CD8-positive, alpha-beta memory T cell (primary cell): ENCODE measurements around the gene HCN2. TPM values are rescaled to one million over a fixed set of nuclear protein-coding genes. Genes with fewer than 3 reads are reported as not detected.

Experiments used
- CTCF ChIA-PET: fragments of 350-600 bp; sonication (Branson Sonifier 250); formaldehyde crosslinking; loops from one replicate; lab custom pipeline; 2021; ENCODE audit warnings: antibody characterized with exemption; lab: Charles Lee
- POLR2A ChIA-PET: fragments of 350-600 bp; sonication (Branson Sonifier 250); formaldehyde crosslinking; loops from one replicate; lab custom pipeline; 2021; ENCODE audit warnings: antibody characterized with exemption; lab: Charles Lee
- DNase-seq, 5 donors: peaks; one replicate each; pipeline versions ENCODE4 v3.0.0 to v3.0.0-alpha.2; 2020 to 2022; ENCODE audit warnings: mixed read lengths in 1 of 5
- H3K27ac ChIP-seq: one replicate; pipeline ENCODE4 v1.7.0; 2013; ENCODE audit warnings: low read depth, mild to moderate bottlenecking, low read length, moderate library complexity
- H3K27me3 ChIP-seq: 2 replicates; pipeline ENCODE4 v1.7.0; 2013; ENCODE audit warnings: low read length, mild to moderate bottlenecking; ENCODE audit not compliant: insufficient read depth, poor library complexity, severe bottlenecking
- H3K36me3 ChIP-seq: 2 replicates; pipeline ENCODE4 v1.7.0; 2013; ENCODE audit warnings: mild to moderate bottlenecking, low read length, moderate library complexity; ENCODE audit not compliant: insufficient read depth
- H3K4me1 ChIP-seq: 2 replicates; pipeline ENCODE4 v1.7.0; 2013; ENCODE audit warnings: mild to moderate bottlenecking, low read length, moderate library complexity; ENCODE audit not compliant: insufficient read depth
- H3K4me3 ChIP-seq: 2 replicates; pipeline ENCODE4 v1.7.0; 2013; ENCODE audit warnings: mild to moderate bottlenecking, low read length
- H3K9me3 ChIP-seq: 2 replicates; pipeline ENCODE4 v1.7.0; 2013; ENCODE audit warnings: mild to moderate bottlenecking, low read length
- H3K27ac Mint-ChIP-seq, 8 donors: one replicate each; pipeline ENCODE4 v1.8.0; 2020 to 2021; ENCODE audit warnings: mixed read lengths in 8 of 8, mild to moderate bottlenecking in 6 of 8, inconsistent platforms in 3 of 8, moderate library complexity in 3 of 8
- H3K27me3 Mint-ChIP-seq, 2 donors: one replicate each; pipeline ENCODE4 v1.8.0; 2020 to 2021; ENCODE audit warnings: mixed read lengths in 2 of 2, mild to moderate bottlenecking in 1 of 2, moderate library complexity in 1 of 2
- H3K36me3 Mint-ChIP-seq, 3 donors: one replicate each; pipeline ENCODE4 v1.8.0; 2020 to 2021; ENCODE audit warnings: mixed read lengths in 3 of 3, inconsistent platforms in 1 of 3, mild to moderate bottlenecking in 1 of 3
- H3K4me1 Mint-ChIP-seq, 3 donors: one replicate each; pipeline ENCODE4 v1.8.0; 2020 to 2021; ENCODE audit warnings: mixed read lengths in 3 of 3, inconsistent platforms in 1 of 3, mild to moderate bottlenecking in 1 of 3
- H3K4me3 Mint-ChIP-seq, 7 donors: one replicate each; pipeline ENCODE4 v1.8.0; 2020 to 2021; ENCODE audit warnings: mixed read lengths in 7 of 7, mild to moderate bottlenecking in 6 of 7, moderate library complexity in 4 of 7, inconsistent platforms in 2 of 7
- H3K9me3 Mint-ChIP-seq, 5 donors: one replicate each; pipeline ENCODE4 v1.8.0; 2020 to 2022; ENCODE audit warnings: mixed read lengths in 5 of 5, mild to moderate bottlenecking in 3 of 5, moderate library complexity in 2 of 5, inconsistent platforms in 1 of 5
- polyA plus RNA-seq: library from polyadenylated mRNA; unstranded; fragments of 300-500 nt; fragmentation: Illumina TruSeq; gene quantifications from one replicate; pipeline ENCODE4 v1.2.3, GENCODE V29; 2021
- total RNA-seq, 2 experiments: library from RNA; stranded (reverse); gene quantifications; one replicate each; pipeline ENCODE4 v1.2.3, GENCODE V29; 2021

The HCN2 gene
- total and polyA plus RNA-seq, 3 experiments from 2014 or later = 0.42 to 0.48 TPM; not detected in 1

- peak within 1 kb of the TSS; percentile 98 to 99 (median 98) for H3K4me3 Mint-ChIP-seq
- H3K36me3 Mint-ChIP-seq = peaks cover 0 to 27% (median 0%) of the 10 kb centered on the region in 3 donors
- H3K4me1 ChIP-seq = peaks cover 39% of the 10 kb centered on the region
Measured at GRCh38 chr19:662962-663681, 73.4 kb downstream of the HCN2 start, which contains the start of gene RNF126. TSS of gene RNF126 (minus strand) at chr19:663214. CDS start at chr19:663121, 93 bp downstream.

GRCh38 chr19:663682-664117 is 74.0 kb downstream of the HCN2 start:
- Histone ChIP-seq H3K4me1 (peaks cover 33% of the 10 kb centered on the region), H3K27me3 (no peaks in the 10 kb centered on the region), H3K36me3 (no peaks in the 10 kb centered on the region), H3K27ac (peak overlapping the region; percentile 57), H3K4me3 (peak overlapping the region; percentile 61), H3K9me3 (no peaks in the 10 kb centered on the region)
- DNase-seq = no peak
- Mint-ChIP-seq H3K27me3 (peaks cover 4 to 5% of the 10 kb centered on the region in 2 donors), H3K4me3 (peak overlapping the region; percentile 71 to 94 (median 81)), H3K36me3 (peaks cover 0 to 22% (median 0%) of the 10 kb centered on the region in 3 donors), H3K27ac (peak overlapping the region; percentile 68 to 100 (median 90)), H3K9me3 (no peaks in the 10 kb centered on the region), H3K4me1 (peaks cover 19 to 43% (median 25%) of the 10 kb centered on the region in 3 donors)
- CTCF ChIA-PET = interaction anchor here (1.0 to 2.2 kb wide), 4 partner anchors 16 to 78 kb away, joined by 3 to 8 read pairs (median 3); no protein-coding TSS in a partner anchor
- POLR2A ChIA-PET = interaction anchor here (0.7 to 1.0 kb wide), 6 partner anchors 13 to 157 kb away, joined by 3 to 6 read pairs (median 4); partner anchors contain the start of gene CDC34

More at GRCh38 chr19:662962-663681, 73.4 kb downstream of the HCN2 start, which contains the start of gene RNF126:
- no peaks in the 10 kb centered on the region for H3K27me3 ChIP-seq
- no peaks in the 10 kb centered on the region for H3K9me3 Mint-ChIP-seq
- peaks cover 19 to 49% (median 26%) of the 10 kb centered on the region in 3 donors for H3K4me1 Mint-ChIP-seq
- H3K27ac Mint-ChIP-seq = peak within 1 kb of the TSS; percentile 96 to 100 (median 100)
- POLR2A ChIA-PET = interaction anchor here (0.7 to 1.0 kb wide), 6 partner anchors 14 to 157 kb away, joined by 3 to 6 read pairs (median 4); partner anchors contain the start of gene CDC34
- H3K4me3 ChIP-seq = peak within 1 kb of the TSS; percentile 84
- peak; percentile 87 to 94 (median 88) for DNase-seq
- H3K36me3 ChIP-seq = no peaks in the 10 kb centered on the region
- H3K9me3 ChIP-seq = no peaks in the 10 kb centered on the region
- peak within 1 kb of the TSS; percentile 91 for H3K27ac ChIP-seq
- CTCF ChIA-PET = interaction anchor here (1.0 to 2.2 kb wide), 4 partner anchors 17 to 77 kb away, joined by 3 to 8 read pairs (median 3); no protein-coding TSS in a partner anchor
- H3K27me3 Mint-ChIP-seq = peaks cover 0 to 3% of the 10 kb centered on the region in 2 donors

GRCh38 chr19:664913-665443 is 75.3 kb downstream of the HCN2 start:
- Histone ChIP-seq H3K4me3 (peak overlapping the region; percentile 14), H3K27me3 (no peaks in the 10 kb centered on the region), H3K4me1 (peaks cover 20% of the 10 kb centered on the region), H3K27ac (no peak overlapping the region), H3K9me3 (no peaks in the 10 kb centered on the region), H3K36me3 (no peaks in the 10 kb centered on the region)
- peak overlapping the region; percentile 14 to 100 (median 74) for H3K27ac Mint-ChIP-seq
- ChIA-PET CTCF (interaction anchor here (0.7 kb wide), 2 partner anchors 17 to 100 kb away, joined by 3 read pairs; no protein-coding TSS in a partner anchor), POLR2A (no interaction called here)
- H3K4me3 Mint-ChIP-seq = peak overlapping the region; percentile 47 to 94 (median 75)
- H3K27me3 Mint-ChIP-seq = peaks cover 7 to 11% of the 10 kb centered on the region in 2 donors
- DNase-seq = peak; percentile 65 to 82 (median 73)
- no peaks in the 10 kb centered on the region for H3K9me3 Mint-ChIP-seq
- peaks cover 11 to 33% (median 19%) of the 10 kb centered on the region in 3 donors for H3K4me1 Mint-ChIP-seq
- H3K36me3 Mint-ChIP-seq = peaks cover 0 to 20% (median 0%) of the 10 kb centered on the region in 3 donors

Other genes with a start within 250 kb of the HCN2 start
- gene MIER2, start 245.1 kb upstream of the HCN2 start, total RNA-seq = 10 to 100 TPM; 20.9 TPM
- 4.9 TPM for gene MIER2, start 245.1 kb upstream of the HCN2 start, polyA plus RNA-seq
- gene C2CD4C, start 180.7 kb upstream of the HCN2 start, total RNA-seq = not detected
- gene C2CD4C, start 180.7 kb upstream of the HCN2 start, polyA plus RNA-seq = not detected
- gene SHC2, start 128.8 kb upstream of the HCN2 start, total RNA-seq = under 1 TPM; 0.11 to 0.13 TPM
- not detected for gene SHC2, start 128.8 kb upstream of the HCN2 start, polyA plus RNA-seq
- under 1 TPM; 0.33 to 0.44 TPM for gene MADCAM1, start 93.4 kb upstream of the HCN2 start, total RNA-seq
- 0.12 TPM for gene MADCAM1, start 93.4 kb upstream of the HCN2 start, polyA plus RNA-seq
- gene TPGS1, start 82.4 kb upstream of the HCN2 start, total RNA-seq = 10 to 100 TPM; 18.6 to 20.0 TPM
- gene TPGS1, start 82.4 kb upstream of the HCN2 start, polyA plus RNA-seq = 50.3 TPM
- 10 to 100 TPM; 56.9 to 57.8 TPM for gene CDC34, start 58.1 kb upstream of the HCN2 start, total RNA-seq
- gene CDC34, start 58.1 kb upstream of the HCN2 start, polyA plus RNA-seq = 46.9 TPM
- 10 to 100 TPM; 48.8 to 50.5 TPM for gene GZMM, start 45.8 kb upstream of the HCN2 start, total RNA-seq
- 327 TPM for gene GZMM, start 45.8 kb upstream of the HCN2 start, polyA plus RNA-seq
- gene BSG, start 17.3 kb upstream of the HCN2 start, total RNA-seq = 100 to 1,000 TPM; 250 to 262 TPM
- gene BSG, start 17.3 kb upstream of the HCN2 start, polyA plus RNA-seq = 436 TPM
- 10 to 100 TPM; 75.2 to 77.3 TPM for gene POLRMT, start 43.7 kb downstream of the HCN2 start, total RNA-seq
- gene POLRMT, start 43.7 kb downstream of the HCN2 start, polyA plus RNA-seq = 58.8 TPM
- gene FGF22, start 50.0 kb downstream of the HCN2 start, total RNA-seq = under 1 TPM; 0.20 to 0.22 TPM
- not detected for gene FGF22, start 50.0 kb downstream of the HCN2 start, polyA plus RNA-seq
- 10 to 100 TPM; 89.6 to 95.5 TPM for gene RNF126, start 73.3 kb downstream of the HCN2 start, total RNA-seq
- 100.0 TPM for gene RNF126, start 73.3 kb downstream of the HCN2 start, polyA plus RNA-seq
- gene FSTL3, start 86.5 kb downstream of the HCN2 start, total RNA-seq = 1 to 10 TPM; 7.7 to 8.0 TPM
- gene FSTL3, start 86.5 kb downstream of the HCN2 start, polyA plus RNA-seq = 0.81 TPM
- gene PRSS57, start 105.6 kb downstream of the HCN2 start, total RNA-seq = not detected
- gene PRSS57, start 105.6 kb downstream of the HCN2 start, polyA plus RNA-seq = not detected
- not detected for gene PALM, start 119.1 kb downstream of the HCN2 start, total RNA-seq
- not detected for gene PALM, start 119.1 kb downstream of the HCN2 start, polyA plus RNA-seq
- not detected for gene MISP, start 161.2 kb downstream of the HCN2 start, total RNA-seq
- not detected for gene MISP, start 161.2 kb downstream of the HCN2 start, polyA plus RNA-seq
- 100 to 1,000 TPM; 969 to 978 TPM for gene PTBP1, start 207.6 kb downstream of the HCN2 start, total RNA-seq
- gene PTBP1, start 207.6 kb downstream of the HCN2 start, polyA plus RNA-seq = 177 TPM
- gene PLPPR3, start 232.1 kb downstream of the HCN2 start, total RNA-seq = not detected
- gene PLPPR3, start 232.1 kb downstream of the HCN2 start, polyA plus RNA-seq = not detected
- not detected for gene AZU1, start 238.0 kb downstream of the HCN2 start, total RNA-seq
- not detected for gene AZU1, start 238.0 kb downstream of the HCN2 start, polyA plus RNA-seq